Left lung (tissue), 10 donors: ENCODE data around the gene C16orf92. TPM values are rescaled to one million over a fixed set of nuclear protein-coding genes. Genes with fewer than 3 reads are reported as not detected.

Experiments used
- ATAC-seq: fragments of 200-7000 bp; cut with Tn5 transposase; one replicate; pipeline ENCODE4 v1.9.1; 2020; ENCODE audit warnings: moderate library complexity
- DNase-seq, 4 donors: peaks; one replicate each; pipeline ENCODE4 v3.0.0-alpha.2; 2013 to 2020
- H3K27ac ChIP-seq, 2 donors: fragments of 200-600 bp; sonication (generic) in 1 of 2; one replicate each; pipeline versions ENCODE4 v1.5.0 to v1.8.0; 2020 to 2021
- H3K27me3 ChIP-seq, 2 donors: fragments of 200-600 bp; sonication (generic) in 1 of 2; one replicate each; pipeline versions ENCODE4 v1.5.0 to v1.8.0; 2020 to 2021
- H3K36me3 ChIP-seq, 2 donors: fragments of 200-600 bp; sonication (generic) in 1 of 2; one replicate each; pipeline versions ENCODE4 v1.5.0 to v1.8.0; 2020 to 2021
- H3K4me1 ChIP-seq, 2 donors: fragments of 200-600 bp; one replicate each; pipeline ENCODE4 v1.8.0; 2021
- H3K4me3 ChIP-seq, 2 donors: fragments of 200-600 bp; sonication (generic) in 1 of 2; one replicate each; pipeline versions ENCODE4 v1.5.0 to v1.8.0; 2020 to 2021; ENCODE audit warnings: mild to moderate bottlenecking in 1 of 2
- H3K9me3 ChIP-seq, 2 donors: fragments of 200-600 bp; sonication (generic) in 1 of 2; one replicate each; pipeline versions ENCODE4 v1.5.0 to v1.8.0; 2020 to 2021
- intact Hi-C, 2 donors: fragments of 100-400 bp; cut with DNase I; formaldehyde crosslinking; loops; one replicate each; pipeline versions ENCODE4 v1.11.2 to v1.14.2; 2022
- polyA plus RNA-seq, 6 donors: library from polyadenylated mRNA; unstranded; fragments of 120-200 nt; gene quantifications; one replicate each; pipeline ENCODE4 v1.2.1, GENCODE V29; 2013; ENCODE audit not compliant: insufficient read length in 6 of 6
- total RNA-seq, 2 donors: library from RNA; stranded (reverse); fragmentation: NEBNext Ultra II Directional; extraction: Animal tissue kit (Norgen Biotek cat#: 25700); gene quantifications; one replicate each; pipeline ENCODE4 v1.2.1, GENCODE V29; 2021
- TF ChIP-seq, protein P1 (sequence below), 2 donors: fragments of 200-600 bp; sonication (generic) in 1 of 2; IDR thresholded peaks; one replicate each; pipeline versions ENCODE4 v1.5.0 to v1.8.0; 2021; ENCODE audit warnings: antibody characterized with exemption in 2 of 2
- donor health status: DM: no; HTN: yes; CAD: no.
- donor health status: DM: no; HTN: no; CAD: no.

The C16orf92 gene
- total and polyA plus RNA-seq, 8 donors: not detected

DNA sequence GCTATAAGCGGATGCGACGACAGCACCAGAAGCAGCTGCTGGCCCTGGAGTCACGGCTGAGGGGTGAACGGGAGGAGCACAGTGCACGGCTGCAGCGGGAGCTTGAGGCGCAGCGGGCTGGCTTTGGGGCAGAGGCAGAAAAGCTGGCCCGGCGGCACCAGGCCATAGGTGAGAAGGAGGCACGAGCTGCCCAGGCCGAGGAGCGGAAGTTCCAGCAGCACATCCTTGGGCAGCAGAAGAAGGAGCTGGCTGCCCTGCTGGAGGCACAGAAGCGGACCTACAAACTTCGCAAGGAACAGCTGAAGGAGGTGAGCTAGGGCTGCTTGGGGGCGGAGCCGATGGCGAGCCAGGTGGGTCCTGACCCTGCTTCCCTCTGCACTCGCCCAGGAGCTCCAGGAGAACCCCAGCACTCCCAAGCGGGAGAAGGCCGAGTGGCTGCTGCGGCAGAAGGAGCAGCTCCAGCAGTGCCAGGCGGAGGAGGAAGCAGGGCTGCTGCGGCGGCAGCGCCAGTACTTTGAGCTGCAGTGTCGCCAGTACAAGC, 37.7 kb upstream of the C16orf92 start:
- no peaks in the 10 kb centered on the region for H3K9me3 ChIP-seq
- peaks cover 7 to 24% of the 10 kb centered on the region in 2 donors for H3K4me1 ChIP-seq
- H3K36me3 ChIP-seq: peaks cover 16 to 100% of the 10 kb centered on the region in 2 donors
- no peak overlapping the region for H3K4me3 ChIP-seq
- peak overlapping the region in 1 of 2 donors; percentile 26 for H3K27ac ChIP-seq
- TF ChIP-seq, protein P1, sequence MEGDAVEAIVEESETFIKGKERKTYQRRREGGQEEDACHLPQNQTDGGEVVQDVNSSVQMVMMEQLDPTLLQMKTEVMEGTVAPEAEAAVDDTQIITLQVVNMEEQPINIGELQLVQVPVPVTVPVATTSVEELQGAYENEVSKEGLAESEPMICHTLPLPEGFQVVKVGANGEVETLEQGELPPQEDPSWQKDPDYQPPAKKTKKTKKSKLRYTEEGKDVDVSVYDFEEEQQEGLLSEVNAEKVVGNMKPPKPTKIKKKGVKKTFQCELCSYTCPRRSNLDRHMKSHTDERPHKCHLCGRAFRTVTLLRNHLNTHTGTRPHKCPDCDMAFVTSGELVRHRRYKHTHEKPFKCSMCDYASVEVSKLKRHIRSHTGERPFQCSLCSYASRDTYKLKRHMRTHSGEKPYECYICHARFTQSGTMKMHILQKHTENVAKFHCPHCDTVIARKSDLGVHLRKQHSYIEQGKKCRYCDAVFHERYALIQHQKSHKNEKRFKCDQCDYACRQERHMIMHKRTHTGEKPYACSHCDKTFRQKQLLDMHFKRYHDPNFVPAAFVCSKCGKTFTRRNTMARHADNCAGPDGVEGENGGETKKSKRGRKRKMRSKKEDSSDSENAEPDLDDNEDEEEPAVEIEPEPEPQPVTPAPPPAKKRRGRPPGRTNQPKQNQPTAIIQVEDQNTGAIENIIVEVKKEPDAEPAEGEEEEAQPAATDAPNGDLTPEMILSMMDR (IDR thresholded peaks at IDR 0.05): no peak
- ATAC-seq (no peak), DNase-seq (peak in 1 of 4 donors; percentile 70)
- H3K27me3 ChIP-seq: no peaks in the 10 kb centered on the region
- intact Hi-C loops: no loop called here

DNA sequence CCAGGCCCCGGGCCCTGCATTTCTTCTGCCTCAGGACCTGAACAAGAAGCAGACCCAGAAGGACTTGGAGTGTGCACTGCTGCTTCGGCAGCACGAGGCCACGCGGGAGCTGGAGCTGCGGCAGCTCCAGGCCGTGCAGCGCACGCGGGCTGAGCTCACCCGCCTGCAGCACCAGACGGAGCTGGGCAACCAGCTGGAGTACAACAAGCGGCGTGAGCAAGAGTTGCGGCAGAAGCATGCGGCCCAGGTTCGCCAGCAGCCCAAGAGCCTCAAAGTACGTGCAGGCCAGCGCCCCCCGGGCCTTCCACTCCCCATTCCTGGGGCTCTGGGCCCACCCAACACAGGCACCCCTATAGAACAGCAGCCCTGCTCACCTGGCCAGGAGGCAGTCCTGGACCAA, 36.8 kb upstream of the C16orf92 start:
- H3K4me1 ChIP-seq: peaks cover 15 to 24% of the 10 kb centered on the region in 2 donors
- H3K27ac ChIP-seq: no peak overlapping the region
- H3K4me3 ChIP-seq: no peak overlapping the region
- DNase-seq (no peak), ATAC-seq (no peak)
- TF ChIP-seq, protein P1 (IDR thresholded peaks at IDR 0.05): no peak
- no peaks in the 10 kb centered on the region for H3K9me3 ChIP-seq
- H3K27me3 ChIP-seq: no peaks in the 10 kb centered on the region
- H3K36me3 ChIP-seq: peaks cover 16 to 100% of the 10 kb centered on the region in 2 donors
- intact Hi-C loops: no loop called here

DNA sequence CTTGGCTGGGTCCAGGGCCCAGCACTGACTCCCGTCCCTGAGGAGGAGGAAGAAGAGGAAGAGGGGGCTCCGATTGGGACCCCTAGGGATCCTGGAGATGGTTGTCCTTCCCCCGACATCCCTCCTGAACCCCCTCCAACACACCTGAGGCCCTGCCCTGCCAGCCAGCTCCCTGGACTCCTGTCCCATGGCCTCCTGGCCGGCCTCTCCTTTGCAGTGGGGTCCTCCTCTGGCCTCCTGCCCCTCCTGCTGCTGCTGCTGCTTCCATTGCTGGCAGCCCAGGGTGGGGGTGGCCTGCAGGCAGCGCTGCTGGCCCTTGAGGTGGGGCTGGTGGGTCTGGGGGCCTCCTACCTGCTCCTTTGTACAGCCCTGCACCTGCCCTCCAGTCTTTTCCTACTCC, 36.1 kb upstream of the C16orf92 start:
- H3K36me3 ChIP-seq: peaks cover 16 to 100% of the 10 kb centered on the region in 2 donors

DNA sequence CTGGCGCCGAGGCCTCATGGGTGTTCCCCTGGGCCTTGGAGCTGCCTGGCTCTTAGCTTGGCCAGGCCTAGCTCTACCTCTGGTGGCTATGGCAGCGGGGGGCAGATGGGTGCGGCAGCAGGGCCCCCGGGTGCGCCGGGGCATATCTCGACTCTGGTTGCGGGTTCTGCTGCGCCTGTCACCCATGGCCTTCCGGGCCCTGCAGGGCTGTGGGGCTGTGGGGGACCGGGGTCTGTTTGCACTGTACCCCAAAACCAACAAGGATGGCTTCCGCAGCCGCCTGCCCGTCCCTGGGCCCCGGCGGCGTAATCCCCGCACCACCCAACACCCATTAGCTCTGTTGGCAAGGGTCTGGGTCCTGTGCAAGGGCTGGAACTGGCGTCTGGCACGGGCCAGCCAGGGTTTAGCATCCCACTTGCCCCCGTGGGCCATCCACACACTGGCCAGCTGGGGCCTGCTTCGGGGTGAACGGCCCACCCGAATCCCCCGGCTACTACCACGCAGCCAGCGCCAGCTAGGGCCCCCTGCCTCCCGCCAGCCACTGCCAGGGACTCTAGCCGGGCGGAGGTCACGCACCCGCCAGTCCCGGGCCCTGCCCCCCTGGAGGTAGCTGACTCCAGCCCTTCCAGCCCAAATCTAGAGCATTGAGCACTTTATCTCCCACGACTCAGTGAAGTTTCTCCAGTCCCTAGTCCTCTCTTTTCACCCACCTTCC, 35.5 kb upstream of the C16orf92 start:
- no peaks in the 10 kb centered on the region for H3K9me3 ChIP-seq
- ATAC-seq (no peak), DNase-seq (peak in 1 of 4 donors; percentile 78)
- peak overlapping the region in 1 of 2 donors; percentile 7 for H3K4me3 ChIP-seq
- H3K36me3 ChIP-seq: peaks cover 16 to 100% of the 10 kb centered on the region in 2 donors
- TF ChIP-seq, protein P1 (IDR thresholded peaks at IDR 0.05): no peak
- intact Hi-C loops: no loop called here
- no peaks in the 10 kb centered on the region for H3K27me3 ChIP-seq
- H3K27ac ChIP-seq: peak overlapping the region in 1 of 2 donors; percentile 59
- peaks cover 16 to 30% of the 10 kb centered on the region in 2 donors for H3K4me1 ChIP-seq

More for the DNA sequence above, 36.1 kb upstream of the C16orf92 start:
- Histone ChIP-seq H3K4me1 (peaks cover 16 to 24% of the 10 kb centered on the region in 2 donors), H3K9me3 (no peaks in the 10 kb centered on the region), H3K27ac (no peak overlapping the region), H3K4me3 (no peak overlapping the region), H3K27me3 (no peaks in the 10 kb centered on the region)
- intact Hi-C loops: no loop called here
- TF ChIP-seq, protein P1 (IDR thresholded peaks at IDR 0.05): no peak
- no peak for ATAC-seq
- no peak for DNase-seq

DNA sequence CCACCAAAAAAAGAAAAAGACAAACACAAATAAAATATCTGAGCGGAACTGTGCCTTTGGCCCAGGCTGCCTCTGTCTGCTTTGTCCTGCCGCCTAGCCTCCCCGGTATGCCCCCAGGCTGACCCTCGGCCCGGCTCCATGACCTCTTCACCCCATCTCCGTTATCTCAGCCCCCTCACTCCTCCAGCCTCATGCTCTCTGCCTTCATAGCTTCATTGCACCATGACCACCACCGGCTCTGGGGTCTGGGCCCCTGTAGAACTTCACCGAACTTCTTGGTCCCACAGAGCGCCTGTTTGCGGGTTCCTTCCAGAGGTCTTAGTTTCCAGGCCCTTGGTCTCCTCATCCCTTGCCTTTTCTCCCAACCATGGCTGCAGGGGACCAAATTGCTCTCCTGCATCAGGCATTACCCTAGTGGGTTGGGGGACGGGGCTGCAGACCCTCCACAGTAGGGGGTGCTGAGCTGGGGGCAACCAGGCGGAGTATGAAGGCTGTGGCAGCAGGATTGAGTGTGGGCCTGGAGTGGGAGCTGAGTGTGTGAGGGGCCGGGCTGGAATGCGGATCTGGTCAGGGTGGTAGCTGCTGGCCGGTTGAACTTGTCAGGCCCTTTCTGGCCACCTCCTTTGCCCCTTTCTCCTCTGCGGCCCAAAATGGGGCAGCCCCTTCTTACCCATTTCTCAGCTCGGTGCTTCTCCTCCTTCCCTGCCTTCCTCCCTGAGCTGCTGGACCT, 34.5 kb upstream of the C16orf92 start:
- peaks cover 16 to 37% of the 10 kb centered on the region in 2 donors for H3K4me1 ChIP-seq
- no peak overlapping the region for H3K4me3 ChIP-seq
- ATAC-seq (peak; percentile 6), DNase-seq (peak in 1 of 4 donors; percentile 58)
- H3K9me3 ChIP-seq: no peaks in the 10 kb centered on the region
- TF ChIP-seq, protein P1 (IDR thresholded peaks at IDR 0.05): no peak
- H3K27ac ChIP-seq: peak overlapping the region; percentile 59 to 72
- peaks cover 12 to 100% of the 10 kb centered on the region in 2 donors for H3K36me3 ChIP-seq
- intact Hi-C loops: no loop called here
- no peaks in the 10 kb centered on the region for H3K27me3 ChIP-seq
